ENCODE data around the gene KCNIP3.

Gene KCNIP3

GRCh38 chr2:95326433-95327140, 29.4 kb downstream of the KCNIP3 start:
- no peak for DNase-seq (ENCODE audit: low spot score)
- ATAC-seq (ENCODE audit: low read depth): no peak
- Histone ChIP-seq H3K27me3 (ENCODE audit: insufficient read depth, poor library complexity, severe bottlenecking) (no peaks in the 10 kb centered on the region), H3K27ac (ENCODE audit: poor library complexity, severe bottlenecking) (no peak overlapping the region), H3K36me3 (ENCODE audit: low read depth) (no peaks in the 10 kb centered on the region), H3K9me3 (ENCODE audit: severe bottlenecking) (no peaks in the 10 kb centered on the region), H3K4me3 (ENCODE audit: severe bottlenecking) (no peak overlapping the region), H3K4me1 (ENCODE audit: insufficient read depth, poor library complexity, severe bottlenecking) (no peaks in the 10 kb centered on the region)
- TF ChIP-seq CTCF (IDR thresholded peaks at IDR 0.05; ENCODE audit: poor library complexity, severe bottlenecking): no peak

- no peaks in the 10 kb centered on the region for H3K27me3 ChIP-seq (ENCODE audit: insufficient read depth, poor library complexity, severe bottlenecking)
- DNase-seq (ENCODE audit: low spot score): no peak
- no peak for ATAC-seq (ENCODE audit: low read depth)
- no peaks in the 10 kb centered on the region for H3K4me1 ChIP-seq (ENCODE audit: insufficient read depth, poor library complexity, severe bottlenecking)
- H3K4me3 ChIP-seq (ENCODE audit: severe bottlenecking): no peak overlapping the region
- TF ChIP-seq CTCF (IDR thresholded peaks at IDR 0.05; ENCODE audit: poor library complexity, severe bottlenecking): no peak
- H3K27ac ChIP-seq (ENCODE audit: poor library complexity, severe bottlenecking): no peak overlapping the region
- H3K9me3 ChIP-seq (ENCODE audit: severe bottlenecking): no peaks in the 10 kb centered on the region
- no peaks in the 10 kb centered on the region for H3K36me3 ChIP-seq (ENCODE audit: low read depth)
Observed at GRCh38 chr2:95327861-95328260, 30.7 kb downstream of the KCNIP3 start.

GRCh38 chr2:95328358-95329125, 31.4 kb downstream of the KCNIP3 start:
- peaks cover under 1% of the 10 kb centered on the region for H3K4me1 ChIP-seq (ENCODE audit: insufficient read depth, poor library complexity, severe bottlenecking)
- H3K36me3 ChIP-seq (ENCODE audit: low read depth): no peaks in the 10 kb centered on the region
- H3K9me3 ChIP-seq (ENCODE audit: severe bottlenecking): no peaks in the 10 kb centered on the region
- TF ChIP-seq CTCF (IDR thresholded peaks at IDR 0.05; ENCODE audit: poor library complexity, severe bottlenecking): no peak
- no peak for ATAC-seq (ENCODE audit: low read depth)
- no peak overlapping the region for H3K4me3 ChIP-seq (ENCODE audit: severe bottlenecking)
- no peaks in the 10 kb centered on the region for H3K27me3 ChIP-seq (ENCODE audit: insufficient read depth, poor library complexity, severe bottlenecking)
- no peak overlapping the region for H3K27ac ChIP-seq (ENCODE audit: poor library complexity, severe bottlenecking)
- no peak for DNase-seq (ENCODE audit: low spot score)

GRCh38 chr2:95329401-95329800, 32.3 kb downstream of the KCNIP3 start:
- Histone ChIP-seq H3K9me3 (ENCODE audit: severe bottlenecking) (no peaks in the 10 kb centered on the region), H3K4me3 (ENCODE audit: severe bottlenecking) (no peak overlapping the region), H3K36me3 (ENCODE audit: low read depth) (no peaks in the 10 kb centered on the region), H3K4me1 (ENCODE audit: insufficient read depth, poor library complexity, severe bottlenecking) (peaks cover 8% of the 10 kb centered on the region), H3K27ac (ENCODE audit: poor library complexity, severe bottlenecking) (no peak overlapping the region), H3K27me3 (ENCODE audit: insufficient read depth, poor library complexity, severe bottlenecking) (no peaks in the 10 kb centered on the region)
- no peak for TF ChIP-seq CTCF (IDR thresholded peaks at IDR 0.05; ENCODE audit: poor library complexity, severe bottlenecking)
- no peak for DNase-seq (ENCODE audit: low spot score)
- ATAC-seq (ENCODE audit: low read depth): no peak
